ENCODE measurements around the gene ANKRD36C. TPM values are rescaled to one million over a fixed set of nuclear protein-coding genes. Genes with fewer than 3 reads are reported as not detected.

ANKRD36C gene
- total RNA-seq, 1 donor from 2014 or later = 37.6 TPM

Other genes with a start within 250 kb of the ANKRD36C start
- 0.15 TPM for gene GPAT2, start 43.1 kb upstream of the ANKRD36C start, total RNA-seq (ENCODE audit: unreplicated experiment)
- gene ADRA2B, start 124.7 kb upstream of the ANKRD36C start, total RNA-seq (ENCODE audit: unreplicated experiment) = 0.46 TPM
- not detected for gene ASTL, start 146.7 kb upstream of the ANKRD36C start, total RNA-seq (ENCODE audit: unreplicated experiment)
- gene DUSP2, start 153.6 kb upstream of the ANKRD36C start, total RNA-seq (ENCODE audit: unreplicated experiment) = not detected
- gene STARD7, start 217.0 kb upstream of the ANKRD36C start, total RNA-seq (ENCODE audit: unreplicated experiment) = 83.4 TPM